Activated CD8-positive, alpha-beta memory T cell treated with anti-CD3 and anti-CD28 coated beads for 36 hours (primary cell): ENCODE measurements around the gene SAMHD1. TPM values are rescaled to one million over a fixed set of nuclear protein-coding genes. Genes with fewer than 3 reads are reported as not detected.
"Not testable (repeated sequence)": the region's sequence is repeated elsewhere in the genome, so short reads cannot be mapped to it uniquely, and the experiment has no call there.

Source experiments
- CTCF ChIA-PET: fragments of 350-600 bp; sonication (Branson Sonifier 250); formaldehyde crosslinking; loops from one replicate; lab custom pipeline; 2021; ENCODE audit warnings: antibody characterized with exemption; lab: Charles Lee
- POLR2A ChIA-PET: fragments of 350-600 bp; sonication (Branson Sonifier 250); formaldehyde crosslinking; loops from one replicate; lab custom pipeline; 2021; ENCODE audit warnings: antibody characterized with exemption; lab: Charles Lee
- total RNA-seq, 2 experiments: library from RNA; stranded (reverse); gene quantifications; one replicate each; pipeline ENCODE4 v1.2.3, GENCODE V29; 2021

Gene SAMHD1
- 10 to 100 TPM; 38.6 to 41.5 TPM for total RNA-seq

- POLR2A ChIA-PET = no interaction called here
- CTCF ChIA-PET = no interaction called here
Observed at GRCh38 chr20:36951198-36951978, at the start of gene SAMHD1. Gene SAMHD1 (minus strand): TSS chr20:36951708. CDS start chr20:36951643, 65 bp downstream.

- CTCF ChIA-PET, POLR2A ChIA-PET: not testable (repeated sequence)
Observed at GRCh38 chr20:37000171-37000570, 48.7 kb upstream of the SAMHD1 start.

- POLR2A ChIA-PET = no interaction called here
- CTCF ChIA-PET = no interaction called here
Observed at GRCh38 chr20:36998652-36999051, 47.1 kb upstream of the SAMHD1 start.

- CTCF ChIA-PET = no interaction called here
- POLR2A ChIA-PET = no interaction called here
Observed at GRCh38 chr20:36997121-36997520, 45.6 kb upstream of the SAMHD1 start.

- POLR2A ChIA-PET = not testable (repeated sequence)
Observed at GRCh38 chr20:36994221-36994620, 42.7 kb upstream of the SAMHD1 start.

GRCh38 chr20:36992802-36993334 is 41.4 kb upstream of the SAMHD1 start:
- POLR2A ChIA-PET = interaction anchor here (0.6 to 0.7 kb wide), 2 partner anchors 28 to 107 kb away, joined by 3 to 6 read pairs; no protein-coding TSS in a partner anchor
- CTCF ChIA-PET = interaction anchor here (0.7 kb wide), 1 partner anchor 109 kb away, joined by 3 read pairs; no protein-coding TSS in a partner anchor

More at GRCh38 chr20:36994221-36994620, 42.7 kb upstream of the SAMHD1 start:
- CTCF ChIA-PET = interaction anchor here (1.3 kb wide), 1 partner anchor 15 kb away, joined by 3 read pairs; no protein-coding TSS in a partner anchor

- CTCF ChIA-PET = no interaction called here
Observed at GRCh38 chr20:36991703-36992102, 40.2 kb upstream of the SAMHD1 start.

GRCh38 chr20:36989797-36990196 is 38.3 kb upstream of the SAMHD1 start:
- POLR2A ChIA-PET = no interaction called here
- CTCF ChIA-PET = interaction anchor here (1.2 kb wide), 1 partner anchor 105 kb away, joined by 3 read pairs; no protein-coding TSS in a partner anchor

More at GRCh38 chr20:36991703-36992102, 40.2 kb upstream of the SAMHD1 start:
- POLR2A ChIA-PET = no interaction called here

GRCh38 chr20:36988494-36988966 is 37.0 kb upstream of the SAMHD1 start:
- ChIA-PET POLR2A (no interaction called here), CTCF (no interaction called here)

- CTCF ChIA-PET = no interaction called here
- POLR2A ChIA-PET = no interaction called here
Observed at GRCh38 chr20:36984257-36984638, 32.7 kb upstream of the SAMHD1 start.

GRCh38 chr20:36975099-36975818 is 23.8 kb upstream of the SAMHD1 start:
- POLR2A ChIA-PET = no interaction called here
- CTCF ChIA-PET = interaction anchor here (1.0 kb wide), 1 partner anchor 19 kb away, joined by 3 read pairs; no protein-coding TSS in a partner anchor

- ChIA-PET POLR2A (no interaction called here), CTCF (interaction anchor here (1.0 kb wide), 1 partner anchor 19 kb away, joined by 3 read pairs; no protein-coding TSS in a partner anchor)
Observed at GRCh38 chr20:36974660-36975059, 23.2 kb upstream of the SAMHD1 start.

GRCh38 chr20:36971103-36971502 is 19.6 kb upstream of the SAMHD1 start:
- CTCF ChIA-PET = interaction anchor here (0.6 kb wide), 1 partner anchor 87 kb away, joined by 4 read pairs; no protein-coding TSS in a partner anchor
- POLR2A ChIA-PET = no interaction called here

GRCh38 chr20:36969478-36970186 is 18.1 kb upstream of the SAMHD1 start:
- ChIA-PET POLR2A (interaction anchor here (0.5 kb wide), 1 partner anchor 124 kb away, joined by 3 read pairs; no protein-coding TSS in a partner anchor), CTCF (no interaction called here)

GRCh38 chr20:36969051-36969450 is 17.5 kb upstream of the SAMHD1 start:
- CTCF ChIA-PET = no interaction called here
- POLR2A ChIA-PET = no interaction called here

GRCh38 chr20:36967636-36968035 is 16.1 kb upstream of the SAMHD1 start:
- CTCF ChIA-PET = no interaction called here
- POLR2A ChIA-PET = no interaction called here

GRCh38 chr20:36966965-36967364 is 15.5 kb upstream of the SAMHD1 start:
- POLR2A ChIA-PET, CTCF ChIA-PET: not testable (repeated sequence)

GRCh38 chr20:36962354-36962941 is 10.9 kb upstream of the SAMHD1 start:
- POLR2A ChIA-PET, CTCF ChIA-PET: not testable (repeated sequence)

GRCh38 chr20:36959242-36959641 is 7.7 kb upstream of the SAMHD1 start:
- ChIA-PET CTCF (interaction anchor here (0.6 to 0.7 kb wide), 2 partner anchors 23 to 67 kb away, joined by 3 read pairs; no protein-coding TSS in a partner anchor), POLR2A (no interaction called here)
